GM21723 (cell line): ENCODE measurements around the gene HNRNPCL1.
"Not testable (repeated sequence)": the region's sequence is repeated elsewhere in the genome, so short reads cannot be mapped to it uniquely, and the experiment has no call there.

Experiments
- ATAC-seq: cut with Tn5 transposase; IDR thresholded peaks from one replicate; pipeline ENCODE4 v1.9.1; 2021; ENCODE audit warnings: mild to moderate bottlenecking, moderate library complexity; ENCODE audit not compliant: unreplicated experiment

Gene HNRNPCL1

GRCh38 chr1:12848620-12849019 lies at the start of gene HNRNPCL1:
HNRNPCL1 (minus strand) TSS chr1:12848720; CDS start chr1:12848289, 431 bp downstream.
- not testable (repeated sequence) for ATAC-seq

- not testable (repeated sequence) for ATAC-seq
Observed at GRCh38 chr1:12898170-12898569, 49.6 kb upstream of the HNRNPCL1 start, which contains the start of gene PRAMEF10. PRAMEF10 (minus strand) TSS chr1:12898270; CDS start chr1:12895847, 2,423 bp downstream.

DNA sequence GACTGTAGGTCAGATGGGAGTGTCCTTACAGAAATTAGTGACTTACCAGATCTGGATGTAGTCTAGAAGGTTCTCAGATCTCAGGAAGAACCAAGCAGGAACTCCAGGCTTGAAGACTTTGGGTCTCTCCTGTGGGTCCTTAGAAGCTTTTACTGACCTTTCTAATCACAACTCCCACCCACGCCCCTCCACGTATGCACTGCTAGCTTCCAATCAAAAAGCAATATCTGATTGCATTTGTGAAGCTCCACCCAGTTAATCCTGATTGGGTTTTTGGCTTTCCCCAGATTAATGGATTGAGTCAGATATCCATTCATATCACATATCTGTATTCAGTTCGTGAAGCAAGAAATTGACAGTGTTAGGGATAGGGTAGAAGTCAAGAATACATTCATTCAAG lies 37.6 kb upstream of the HNRNPCL1 start, which contains the start of gene PRAMEF4:
Gene PRAMEF4 (minus strand): TSS at position 101 of the 400 bp plus-strand sequence. CDS start 2,807 bp downstream, outside the sequence.
- ATAC-seq, result not testable (repeated sequence)

DNA sequence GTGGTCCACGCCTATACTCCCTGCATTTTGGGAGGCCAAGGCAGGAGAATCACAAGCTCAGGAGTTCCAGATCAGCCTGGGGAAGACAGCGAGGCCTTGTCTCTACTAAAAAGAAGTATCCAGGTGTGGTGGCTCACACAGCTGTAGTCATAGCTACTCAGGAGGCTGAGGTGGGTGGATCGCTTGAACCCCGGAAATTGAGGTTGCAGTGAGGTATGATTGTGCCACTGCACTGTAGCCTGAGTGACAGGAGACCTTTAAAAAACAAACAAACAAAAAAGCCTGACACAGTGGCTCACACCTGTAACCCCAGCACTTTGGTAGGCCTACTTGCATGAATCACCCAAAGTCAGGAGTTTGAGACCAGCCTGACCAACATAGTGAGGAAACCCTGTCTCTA lies 29.9 kb upstream of the HNRNPCL1 start:
- ATAC-seq, result not testable (repeated sequence)

DNA sequence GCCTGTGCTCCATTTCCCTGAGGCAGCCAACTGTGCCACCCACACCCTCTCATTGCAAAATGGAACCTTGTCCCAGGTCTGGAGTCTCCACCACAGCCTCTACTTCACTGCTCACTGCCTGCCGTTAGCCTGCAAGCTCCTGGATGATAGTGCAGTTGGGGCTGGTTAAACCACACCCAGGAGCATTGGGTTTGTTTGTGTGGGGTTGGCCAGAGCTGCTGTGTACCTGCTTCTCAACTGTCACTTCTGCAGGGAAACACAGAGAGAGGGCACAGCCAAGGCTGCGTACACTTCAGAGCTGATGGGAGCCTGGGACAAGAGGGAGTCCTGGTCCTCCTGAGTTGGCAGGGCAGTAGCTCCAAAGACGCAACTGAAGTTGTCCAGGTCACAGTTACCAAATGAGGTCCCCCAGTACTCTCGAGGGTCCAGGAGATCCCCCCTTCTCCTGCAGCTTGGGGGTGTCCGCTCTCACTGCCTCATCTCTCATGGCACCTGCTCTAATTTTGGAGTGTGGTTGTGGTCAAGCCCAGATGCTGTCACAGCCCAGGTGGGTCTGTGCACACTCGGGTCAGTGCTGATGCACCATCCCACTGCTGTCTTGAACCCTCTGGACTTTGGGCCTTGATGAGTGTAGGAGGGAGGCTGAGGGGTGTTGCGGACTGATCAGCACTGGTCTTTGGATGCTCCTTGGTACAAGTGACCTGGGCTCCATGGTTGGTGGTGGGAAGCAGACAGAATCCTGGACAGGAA lies 14.8 kb upstream of the HNRNPCL1 start:
- not testable (repeated sequence) for ATAC-seq

DNA sequence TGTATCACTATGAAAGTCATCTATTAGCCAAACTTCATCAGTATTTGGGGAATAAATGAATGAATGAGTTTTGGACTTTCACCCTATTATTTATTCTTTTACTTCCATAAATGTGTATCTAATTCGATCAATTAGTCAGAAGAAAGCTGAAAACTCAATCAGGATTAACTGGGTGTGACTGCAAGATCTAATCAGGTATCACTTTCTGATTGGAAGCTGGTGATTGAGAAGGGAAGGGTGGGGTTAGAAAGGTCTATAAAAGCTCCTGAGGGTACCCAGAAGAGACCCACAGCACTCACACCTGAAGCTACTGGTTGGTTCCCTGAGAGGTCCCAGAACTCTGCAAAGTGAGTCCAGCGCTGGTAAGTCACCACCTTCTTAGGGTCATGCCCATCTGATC lies 8.3 kb upstream of the HNRNPCL1 start, which contains the start of gene PRAMEF2:
Gene PRAMEF2 (plus strand): TSS at position 301 of the 400 bp plus-strand sequence. CDS start 1,924 bp downstream, outside the sequence.
- not testable (repeated sequence) for ATAC-seq

DNA sequence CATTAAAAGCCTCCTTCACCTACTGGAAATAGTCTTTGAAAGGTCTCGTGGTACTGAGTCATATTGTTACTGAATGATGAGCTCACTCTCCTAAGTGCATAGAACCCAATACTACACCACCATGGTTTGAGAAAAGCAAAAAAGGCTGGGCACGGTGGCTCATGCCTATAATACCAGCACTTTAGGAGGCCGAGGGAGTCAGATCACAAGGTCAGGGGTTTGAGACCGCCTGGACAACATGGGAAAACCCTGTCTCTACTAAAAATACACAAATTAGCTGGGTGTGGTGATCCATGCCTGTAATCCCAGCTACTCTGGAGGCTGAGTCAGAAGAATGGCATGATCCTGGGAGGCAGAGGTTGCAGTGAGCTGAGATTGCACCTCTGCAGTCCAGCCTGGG lies 3.3 kb upstream of the HNRNPCL1 start:
- no peak for ATAC-seq

DNA sequence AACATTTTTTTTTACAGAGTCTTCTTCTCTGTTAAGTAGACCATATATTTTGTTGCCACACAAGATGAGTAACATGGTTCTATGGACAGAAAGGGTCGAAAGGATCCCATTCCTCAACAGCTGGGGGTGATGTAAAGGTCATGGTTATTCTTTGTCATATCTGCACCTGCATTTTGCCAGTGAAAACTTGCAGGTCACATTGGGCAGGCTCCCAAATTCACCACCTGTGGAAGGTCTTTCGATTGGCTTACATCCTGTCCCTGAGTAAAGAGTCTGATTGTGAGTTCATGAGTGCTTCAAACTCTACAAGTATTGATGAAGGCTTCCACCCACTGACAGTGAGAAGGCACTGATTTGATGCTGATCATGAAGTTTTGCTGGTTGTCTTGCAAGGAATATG lies 15.3 kb downstream of the HNRNPCL1 start:
- ATAC-seq, result not testable (repeated sequence)

DNA sequence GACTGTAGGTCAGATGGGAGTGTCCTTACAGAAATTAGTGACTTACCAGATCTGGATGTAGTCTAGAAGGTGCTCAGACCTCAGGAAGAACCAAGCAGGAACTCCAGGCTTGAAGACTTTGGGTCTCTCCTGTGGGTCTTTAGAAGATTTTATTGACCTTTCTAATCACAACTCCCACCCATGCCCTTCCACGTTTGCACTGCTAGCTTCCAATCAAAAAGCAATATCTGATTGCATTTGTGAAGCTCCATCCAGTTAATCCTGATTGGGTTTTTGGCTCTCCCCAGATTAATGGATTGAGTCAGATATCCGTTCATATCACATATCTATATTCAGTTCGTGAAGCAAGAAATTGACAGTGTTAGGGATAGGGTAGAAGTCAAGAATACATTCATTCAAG lies 17.2 kb downstream of the HNRNPCL1 start, which contains the start of gene PRAMEF11:
Gene PRAMEF11 (minus strand): TSS at position 101 of the 400 bp plus-strand sequence. CDS start 2,621 bp downstream, outside the sequence.
- not testable (repeated sequence) for ATAC-seq

DNA sequence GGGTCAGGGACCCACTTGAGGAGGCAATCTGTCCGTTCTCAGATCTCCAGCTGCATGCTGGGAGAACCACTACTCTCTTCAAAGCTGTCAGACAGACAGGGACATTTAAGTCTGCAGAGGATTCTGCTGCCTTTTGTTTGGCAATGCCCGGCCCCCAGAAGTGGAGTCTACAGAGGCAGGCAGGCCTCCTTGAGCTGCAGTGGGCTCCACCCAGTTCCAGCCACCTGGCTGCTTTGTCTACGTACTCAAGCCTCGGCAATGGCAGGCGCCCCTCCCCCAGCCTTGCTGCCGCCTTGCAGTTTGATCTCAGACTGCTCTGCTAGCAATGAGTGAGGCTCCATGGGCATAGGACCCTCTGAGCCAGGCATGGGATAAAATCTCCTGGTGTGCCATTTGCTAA lies 29.5 kb downstream of the HNRNPCL1 start:
- ATAC-seq, result not testable (repeated sequence)

DNA sequence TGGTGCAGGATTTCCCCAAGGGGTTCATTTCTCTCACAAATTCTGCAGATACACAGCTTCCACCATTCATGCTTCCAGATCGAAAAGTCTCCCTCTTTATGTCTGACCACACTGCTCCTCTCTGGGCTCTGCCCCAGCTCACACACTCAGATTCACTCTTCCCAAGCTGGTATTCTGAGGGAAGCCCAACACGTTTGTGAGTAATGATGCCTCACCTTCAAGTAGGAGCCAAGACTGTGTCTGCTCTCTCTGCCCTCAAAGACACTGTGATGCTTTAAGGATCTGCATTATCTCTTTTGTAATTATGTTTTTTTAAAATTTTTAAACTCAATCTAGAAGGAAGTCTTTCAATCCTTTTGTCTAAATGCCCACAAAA lies 37.1 kb downstream of the HNRNPCL1 start:
- ATAC-seq, result no peak

DNA sequence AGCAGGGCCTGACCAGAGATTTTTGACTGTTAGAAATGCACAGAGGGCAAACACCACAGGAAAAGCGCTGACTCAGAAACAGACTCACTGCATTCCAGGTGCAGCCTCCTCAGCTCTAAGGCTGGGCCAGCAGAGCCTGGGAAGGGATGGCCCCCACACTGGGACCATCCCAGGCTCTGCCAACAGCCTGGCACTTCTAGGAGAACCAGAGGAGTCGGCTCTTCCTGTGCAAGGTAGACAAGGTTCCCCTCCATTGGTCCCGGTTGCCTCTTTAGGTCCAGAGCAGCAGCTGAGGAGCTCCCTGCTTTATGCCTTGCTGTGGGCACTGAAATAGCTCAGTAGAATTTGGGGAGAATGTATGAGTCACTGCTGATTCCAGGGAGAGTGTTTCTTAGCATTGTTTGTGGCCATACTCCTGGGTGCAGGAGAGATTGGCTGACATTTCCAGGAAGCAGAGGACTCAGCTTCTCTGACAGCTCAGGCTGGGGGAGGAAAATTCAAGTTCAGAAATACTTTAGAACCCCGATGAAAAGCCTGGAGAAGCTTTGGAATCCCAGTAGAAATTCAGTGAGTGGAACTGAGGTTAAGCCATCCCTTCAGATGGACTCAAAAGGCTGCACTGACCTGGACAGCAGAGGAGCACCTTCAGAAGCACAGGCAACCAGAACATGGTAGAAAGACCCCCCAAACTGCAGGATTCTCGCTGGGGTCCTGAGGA lies 37.7 kb downstream of the HNRNPCL1 start:
- no peak for ATAC-seq

DNA sequence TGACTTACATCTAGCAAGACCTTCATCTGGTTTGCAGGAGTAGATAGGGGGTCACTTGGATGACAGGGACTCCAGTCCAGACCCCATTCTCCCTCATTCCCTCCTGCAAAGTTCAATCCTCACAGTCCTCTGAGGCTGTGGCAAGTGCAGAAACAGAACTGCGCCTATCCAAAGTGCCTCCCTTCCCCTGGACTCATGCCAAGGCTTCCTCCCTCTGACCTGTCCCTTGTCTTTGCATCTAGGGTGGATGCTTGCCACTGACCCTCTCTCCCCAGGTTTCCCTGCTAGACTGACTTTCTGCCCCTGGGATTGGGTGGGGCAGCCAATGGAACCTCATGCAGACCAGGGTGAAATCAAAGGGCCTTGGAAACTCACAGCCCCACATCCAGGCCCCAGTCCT lies 38.6 kb downstream of the HNRNPCL1 start:
- ATAC-seq, result no peak

DNA sequence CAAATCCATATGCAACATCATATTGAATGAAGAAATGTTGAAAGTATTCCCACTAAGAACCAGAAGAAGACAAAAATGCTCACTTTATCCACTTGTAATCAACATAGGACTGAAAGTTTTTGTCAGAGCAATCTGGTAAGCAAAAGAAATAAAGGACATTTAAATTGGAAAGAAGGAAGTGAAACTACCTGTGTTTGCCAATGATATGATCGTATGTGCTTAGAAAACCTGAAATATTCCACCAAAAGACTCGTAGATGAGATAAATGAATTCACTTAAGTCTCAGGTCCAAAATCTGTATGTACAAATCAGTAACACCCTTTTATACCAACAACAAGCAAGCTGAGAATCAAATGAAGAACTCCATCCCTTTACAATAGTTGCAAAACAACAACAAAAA lies 48.8 kb downstream of the HNRNPCL1 start:
- no peak for ATAC-seq

DNA sequence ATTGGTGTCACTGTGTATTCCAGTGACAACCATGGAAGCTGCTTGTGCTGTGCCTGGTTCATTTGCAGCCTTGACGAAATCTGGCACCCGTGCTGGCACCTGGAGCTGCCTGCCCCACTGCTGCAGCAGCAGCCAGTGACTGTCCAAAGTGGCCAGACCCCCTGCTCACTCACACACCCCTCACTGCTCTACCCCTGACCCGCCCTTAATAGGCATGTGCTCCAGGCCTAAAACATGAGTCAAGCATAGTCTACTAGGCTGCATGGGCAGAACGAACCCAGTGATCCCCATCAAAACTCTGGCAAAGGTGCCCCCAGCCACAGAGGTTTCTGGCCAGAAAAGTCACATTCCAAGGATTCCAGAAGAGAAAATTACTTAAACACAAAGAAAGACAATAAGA lies 49.6 kb downstream of the HNRNPCL1 start:
- no peak for ATAC-seq
